Esophagus squamous epithelium (tissue), 4 donors: ENCODE results near the gene PKD1.

ENCODE experiments used
- POLR2A ChIP-seq, 4 donors: fragments of 450-650 bp; IDR thresholded peaks; one replicate each; pipeline ENCODE4 v1.6.1; 2017; ENCODE audit warnings: antibody characterized with exemption in 4 of 4, mild to moderate bottlenecking in 4 of 4, moderate library complexity in 3 of 4
- TF ChIP-seq, protein P1 (sequence below), 6 experiments: fragments of 450-650 bp in 4 of 6; fragments of 200-600 bp in 2 of 6; sonication (generic) in 2 of 6; IDR thresholded peaks; one replicate each; pipeline ENCODE4 v1.5.1; 2016 to 2019; ENCODE audit warnings: antibody characterized with exemption in 6 of 6, mild to moderate bottlenecking in 4 of 6, moderate library complexity in 4 of 6

DNA sequence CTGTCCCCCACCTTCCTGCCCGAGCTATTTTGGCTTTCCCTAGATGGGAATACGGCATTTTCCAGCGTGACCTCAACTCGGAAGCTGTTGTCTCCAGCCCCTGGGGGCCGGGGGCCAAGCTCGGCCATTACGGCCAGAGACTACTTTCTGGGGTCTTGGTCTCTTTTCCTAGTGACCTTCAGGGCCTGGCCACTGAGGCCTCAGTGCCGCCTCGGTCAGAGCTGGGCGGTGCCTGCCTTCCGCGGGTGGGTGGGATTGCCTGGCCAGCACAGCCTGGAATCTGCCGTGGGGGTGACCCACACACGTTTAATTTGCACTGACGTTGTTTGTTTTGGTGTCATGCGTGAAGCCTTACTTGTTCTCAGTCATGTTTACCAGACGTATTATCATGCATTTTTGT, 58.7 kb downstream of the PKD1 start:
- TF ChIP-seq, protein P1, sequence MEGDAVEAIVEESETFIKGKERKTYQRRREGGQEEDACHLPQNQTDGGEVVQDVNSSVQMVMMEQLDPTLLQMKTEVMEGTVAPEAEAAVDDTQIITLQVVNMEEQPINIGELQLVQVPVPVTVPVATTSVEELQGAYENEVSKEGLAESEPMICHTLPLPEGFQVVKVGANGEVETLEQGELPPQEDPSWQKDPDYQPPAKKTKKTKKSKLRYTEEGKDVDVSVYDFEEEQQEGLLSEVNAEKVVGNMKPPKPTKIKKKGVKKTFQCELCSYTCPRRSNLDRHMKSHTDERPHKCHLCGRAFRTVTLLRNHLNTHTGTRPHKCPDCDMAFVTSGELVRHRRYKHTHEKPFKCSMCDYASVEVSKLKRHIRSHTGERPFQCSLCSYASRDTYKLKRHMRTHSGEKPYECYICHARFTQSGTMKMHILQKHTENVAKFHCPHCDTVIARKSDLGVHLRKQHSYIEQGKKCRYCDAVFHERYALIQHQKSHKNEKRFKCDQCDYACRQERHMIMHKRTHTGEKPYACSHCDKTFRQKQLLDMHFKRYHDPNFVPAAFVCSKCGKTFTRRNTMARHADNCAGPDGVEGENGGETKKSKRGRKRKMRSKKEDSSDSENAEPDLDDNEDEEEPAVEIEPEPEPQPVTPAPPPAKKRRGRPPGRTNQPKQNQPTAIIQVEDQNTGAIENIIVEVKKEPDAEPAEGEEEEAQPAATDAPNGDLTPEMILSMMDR (IDR thresholded peaks at IDR 0.05): no peak
- no peak for TF ChIP-seq POLR2A (IDR thresholded peaks at IDR 0.05)
